A673 (cell line): ENCODE data around the gene CFAP61. TPM values are rescaled to one million over a fixed set of nuclear protein-coding genes. Genes with fewer than 3 reads are reported as not detected.

Source experiments
- BruUV-seq: library from RNA; stranded (reverse); fragments of 400-500 nt; replicated peaks from 2 replicates; lab custom pipeline; 2021; lab: Mats Ljungman, UMichigan
- CTCF ChIA-PET: fragments of 300-600 bp; sonication (Branson Sonifier 250); formaldehyde crosslinking; loops from one replicate; lab custom pipeline; 2022; ENCODE audit warnings: antibody characterized with exemption; lab: Charles Lee
- POLR2A ChIA-PET: fragments of 300-600 bp; sonication (Branson Sonifier 250); formaldehyde crosslinking; loops from one replicate; lab custom pipeline; 2022; ENCODE audit warnings: antibody characterized with exemption; ENCODE audit not compliant: low non-redundant PET; lab: Charles Lee
- DNase-seq: peaks from one replicate; pipeline ENCODE4 v3.0.0-alpha.2; 2015; ENCODE audit warnings: low spot score
- H3K27ac ChIP-seq: fragments of 200-600 bp; sonication (generic); 2 replicates; pipeline ENCODE4 v1.5.1; 2016; ENCODE audit warnings: mixed run types, low read depth, mild to moderate bottlenecking, mixed read lengths, antibody characterized with exemption, low read length; ENCODE audit not compliant: poor library complexity, severe bottlenecking
- H3K27me3 ChIP-seq: fragments of 200-600 bp; sonication (generic); replicated peaks from 2 replicates; pipeline ENCODE4 v1.6.1; 2017; ENCODE audit warnings: mixed run types, low read depth, mild to moderate bottlenecking, mixed read lengths, antibody characterized with exemption, low read length; ENCODE audit not compliant: insufficient read depth, poor library complexity
- H3K36me3 ChIP-seq: fragments of 200-600 bp; sonication (generic); 2 replicates; pipeline ENCODE4 v1.6.1; 2016; ENCODE audit warnings: mixed run types, mild to moderate bottlenecking, mixed read lengths, antibody characterized with exemption, low read length; ENCODE audit not compliant: insufficient read depth, poor library complexity, severe bottlenecking
- H3K4me1 ChIP-seq: fragments of 200-600 bp; sonication (generic); 2 replicates; pipeline ENCODE4 v1.6.1; 2017; ENCODE audit warnings: mixed run types, mild to moderate bottlenecking, mixed read lengths, antibody characterized with exemption, low read length; ENCODE audit not compliant: insufficient read depth, poor library complexity, severe bottlenecking
- H3K4me3 ChIP-seq: fragments of 200-600 bp; sonication (generic); 2 replicates; pipeline ENCODE4 v1.5.1; 2016; ENCODE audit warnings: low read depth, mixed run types, mild to moderate bottlenecking, mixed read lengths, low read length; ENCODE audit not compliant: poor library complexity, severe bottlenecking
- H3K9me3 ChIP-seq: fragments of 200-600 bp; sonication (generic); 2 replicates; pipeline ENCODE4 v1.6.1; 2016; ENCODE audit warnings: mixed run types, low read depth, mild to moderate bottlenecking, mixed read lengths, antibody characterized with exemption, low read length; ENCODE audit not compliant: poor library complexity, severe bottlenecking
- EZH2 ChIP-seq: fragments of 200-600 bp; sonication (generic); IDR thresholded peaks from 2 replicates; pipeline ENCODE4 v1.6.1; 2017; ENCODE audit warnings: borderline replicate concordance, low read depth, mild to moderate bottlenecking, mixed read lengths, antibody characterized with exemption, low read length; ENCODE audit not compliant: poor library complexity, severe bottlenecking
- intact Hi-C: fragments of 100-400 bp; cut with micrococcal nuclease; formaldehyde crosslinking; loops from one replicate; pipeline ENCODE4 v1.10.0; 2022; ENCODE audit not compliant: unreplicated experiment
- total RNA-seq: library from RNA; stranded (reverse); gene quantifications from 2 replicates; pipeline ENCODE4 v1.2.3, GENCODE V29; 2021
- TF ChIP-seq, protein P1 (sequence below): fragments of 300-800, 200-600 bp; sonication (generic); conservative IDR thresholded peaks from 2 replicates; pipeline ENCODE4 v1.5.1; 2017; ENCODE audit warnings: low read depth, mild to moderate bottlenecking, antibody characterized with exemption, low read length, moderate library complexity, mixed read lengths

CFAP61 gene
- total RNA-seq, 1 experiment from 2014 or later: not detected

DNA sequence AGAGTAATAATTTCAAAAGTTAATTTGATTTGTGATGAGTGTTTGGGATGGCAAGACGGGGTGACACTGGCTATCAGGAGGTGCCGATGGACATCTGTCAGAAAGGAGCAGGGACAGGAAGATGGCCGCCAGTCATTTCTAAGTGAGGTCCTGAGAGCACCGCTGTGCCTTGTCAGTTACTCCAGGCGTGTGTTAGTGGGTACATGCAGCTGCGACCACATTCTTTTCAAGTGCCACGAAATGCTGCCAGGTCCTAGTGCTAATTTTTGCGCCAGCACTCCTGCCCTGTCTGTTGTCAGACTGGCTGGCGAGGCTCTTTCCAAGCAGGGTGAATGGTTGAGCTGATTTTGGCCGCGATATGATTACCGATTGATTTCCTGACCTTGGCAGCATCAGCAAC lies 251.0 kb downstream of the CFAP61 start:
- no TSS peak for BruUV-seq
- H3K4me3 ChIP-seq: no peak overlapping the region
- DNase-seq: no peak
- ChIA-PET CTCF (no interaction called here), POLR2A (no interaction called here)
- TF ChIP-seq, protein P1, sequence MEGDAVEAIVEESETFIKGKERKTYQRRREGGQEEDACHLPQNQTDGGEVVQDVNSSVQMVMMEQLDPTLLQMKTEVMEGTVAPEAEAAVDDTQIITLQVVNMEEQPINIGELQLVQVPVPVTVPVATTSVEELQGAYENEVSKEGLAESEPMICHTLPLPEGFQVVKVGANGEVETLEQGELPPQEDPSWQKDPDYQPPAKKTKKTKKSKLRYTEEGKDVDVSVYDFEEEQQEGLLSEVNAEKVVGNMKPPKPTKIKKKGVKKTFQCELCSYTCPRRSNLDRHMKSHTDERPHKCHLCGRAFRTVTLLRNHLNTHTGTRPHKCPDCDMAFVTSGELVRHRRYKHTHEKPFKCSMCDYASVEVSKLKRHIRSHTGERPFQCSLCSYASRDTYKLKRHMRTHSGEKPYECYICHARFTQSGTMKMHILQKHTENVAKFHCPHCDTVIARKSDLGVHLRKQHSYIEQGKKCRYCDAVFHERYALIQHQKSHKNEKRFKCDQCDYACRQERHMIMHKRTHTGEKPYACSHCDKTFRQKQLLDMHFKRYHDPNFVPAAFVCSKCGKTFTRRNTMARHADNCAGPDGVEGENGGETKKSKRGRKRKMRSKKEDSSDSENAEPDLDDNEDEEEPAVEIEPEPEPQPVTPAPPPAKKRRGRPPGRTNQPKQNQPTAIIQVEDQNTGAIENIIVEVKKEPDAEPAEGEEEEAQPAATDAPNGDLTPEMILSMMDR: no peak
- no peak for TF ChIP-seq EZH2
- H3K4me1 ChIP-seq: no peaks in the 10 kb centered on the region
- intact Hi-C loops: no loop called here
- no peaks in the 10 kb centered on the region for H3K36me3 ChIP-seq
- no peak overlapping the region for H3K27ac ChIP-seq
- H3K9me3 ChIP-seq: no peaks in the 10 kb centered on the region
- H3K27me3 ChIP-seq: peaks cover 8% of the 10 kb centered on the region

DNA sequence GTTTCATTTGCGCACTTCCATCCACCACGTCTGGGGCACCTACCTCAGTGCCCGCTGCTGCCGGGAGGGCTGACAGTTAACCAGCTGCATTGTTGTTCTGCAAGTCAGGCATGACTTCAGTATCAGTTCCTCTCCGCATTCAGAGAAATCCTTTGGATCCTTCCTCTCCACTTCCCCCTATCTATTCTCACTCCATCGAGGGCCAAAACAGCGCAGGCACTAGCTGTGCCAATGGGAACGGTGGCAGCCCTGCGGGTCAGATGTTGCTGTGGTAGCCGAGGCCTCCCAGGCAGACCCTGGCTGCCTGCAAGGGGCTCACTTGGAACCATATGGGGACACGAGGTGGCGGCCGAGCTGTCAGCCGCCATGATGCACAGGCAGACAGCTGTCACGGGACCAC lies 251.4 kb downstream of the CFAP61 start:
- Histone ChIP-seq H3K4me3 (no peak overlapping the region), H3K4me1 (no peaks in the 10 kb centered on the region), H3K27me3 (peaks cover 12% of the 10 kb centered on the region), H3K27ac (no peak overlapping the region), H3K9me3 (no peaks in the 10 kb centered on the region), H3K36me3 (no peaks in the 10 kb centered on the region)
- ChIA-PET POLR2A (no interaction called here), CTCF (no interaction called here)
- TF ChIP-seq, protein P1: no peak
- TF ChIP-seq EZH2: no peak
- intact Hi-C loops: no loop called here
- no TSS peak for BruUV-seq
- DNase-seq: no peak

DNA sequence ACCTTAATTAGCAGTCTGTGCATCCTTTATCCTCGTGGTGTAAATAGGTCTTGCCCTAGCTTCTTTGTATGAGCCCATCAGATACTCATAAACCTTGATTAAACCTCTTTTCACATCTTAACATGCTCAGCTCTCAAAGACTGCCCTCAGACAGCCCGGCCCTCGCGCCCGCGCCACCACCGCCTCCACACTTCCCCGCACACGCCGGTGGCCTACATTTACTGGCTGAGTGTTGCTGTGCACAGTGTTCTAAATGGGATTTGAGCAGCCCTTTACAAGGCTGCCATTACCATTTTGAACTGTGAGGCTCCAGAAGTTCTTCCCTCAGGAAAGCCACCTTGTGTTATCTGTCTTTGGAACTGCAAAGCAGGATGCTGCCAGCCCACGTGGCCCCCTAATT lies 252.6 kb downstream of the CFAP61 start:
- H3K36me3 ChIP-seq: no peaks in the 10 kb centered on the region
- POLR2A ChIA-PET: no interaction called here
- no peak for DNase-seq

More for the DNA sequence above, 252.6 kb downstream of the CFAP61 start:
- TF ChIP-seq, protein P1: no peak
- TF ChIP-seq EZH2: no peak
- CTCF ChIA-PET: no interaction called here
- H3K9me3 ChIP-seq: no peaks in the 10 kb centered on the region
- no peak overlapping the region for H3K4me3 ChIP-seq
- H3K4me1 ChIP-seq: no peaks in the 10 kb centered on the region
- no peak overlapping the region for H3K27ac ChIP-seq
- no TSS peak for BruUV-seq
- intact Hi-C loops: no loop called here
- H3K27me3 ChIP-seq: peaks cover 20% of the 10 kb centered on the region
